ENCODE data around the gene SNRPD3.
"Not testable (repeated sequence)": the region's sequence is repeated elsewhere in the genome, so short reads cannot be mapped to it uniquely, and the experiment has no call there.

Gene SNRPD3

DNA sequence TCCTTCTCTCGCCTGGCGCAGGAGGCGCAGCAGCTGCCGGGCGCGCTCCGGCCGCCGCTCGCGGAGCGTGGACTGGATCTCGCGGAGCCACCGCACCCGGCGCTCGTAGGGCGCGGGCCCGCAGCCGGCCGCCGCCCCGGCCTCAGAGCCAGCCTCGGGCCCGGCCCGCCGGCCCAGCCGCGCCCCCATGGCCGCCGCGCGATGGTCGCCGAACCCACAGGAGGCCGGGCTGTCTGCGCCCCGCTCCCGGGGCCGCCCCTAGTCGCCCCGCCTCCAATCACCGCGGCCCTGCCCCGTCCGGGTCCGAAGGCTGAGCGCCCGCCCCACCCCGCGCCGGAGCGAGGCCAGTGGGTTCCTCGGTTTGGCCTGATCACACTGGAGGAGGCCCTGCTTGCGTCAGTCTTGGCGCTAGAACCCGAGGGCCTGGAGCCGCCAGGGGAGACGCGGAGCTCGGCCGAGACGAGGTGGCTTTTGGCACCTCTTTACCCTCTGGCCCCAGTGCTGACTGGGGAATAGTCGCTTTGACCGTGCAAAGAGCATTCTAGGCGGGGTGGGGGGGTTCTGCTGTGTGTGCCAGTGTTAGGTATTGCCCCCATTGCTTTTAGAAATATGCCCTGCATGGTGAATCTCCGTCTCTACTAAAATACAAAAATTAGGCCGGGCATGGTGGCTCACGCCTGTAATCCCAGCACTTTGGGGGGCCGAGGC is 37.2 kb downstream of the SNRPD3 start, which contains the start of gene LRRC75B:
Gene LRRC75B (minus strand): TSS at position 223 of the 708 bp plus-strand sequence. CDS start 34 bp downstream, at position 189.
- DNase-seq (ENCODE audit: low spot score), result no peak

DNA sequence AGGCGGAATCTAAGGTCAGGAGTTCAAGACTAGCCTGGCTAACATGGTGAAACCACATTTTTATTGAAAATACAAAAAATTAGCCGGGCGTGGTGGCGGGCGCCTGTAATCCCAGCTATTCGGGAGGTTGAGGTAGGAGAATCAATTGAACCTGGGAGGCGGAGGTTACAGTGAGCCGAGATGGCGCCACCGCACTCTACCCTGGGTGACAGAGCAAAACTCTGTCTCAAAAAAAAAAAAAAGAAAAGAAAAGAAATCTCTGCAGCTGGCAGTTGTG is 37.7 kb downstream of the SNRPD3 start:
- not testable (repeated sequence) for DNase-seq (ENCODE audit: low spot score)

DNA sequence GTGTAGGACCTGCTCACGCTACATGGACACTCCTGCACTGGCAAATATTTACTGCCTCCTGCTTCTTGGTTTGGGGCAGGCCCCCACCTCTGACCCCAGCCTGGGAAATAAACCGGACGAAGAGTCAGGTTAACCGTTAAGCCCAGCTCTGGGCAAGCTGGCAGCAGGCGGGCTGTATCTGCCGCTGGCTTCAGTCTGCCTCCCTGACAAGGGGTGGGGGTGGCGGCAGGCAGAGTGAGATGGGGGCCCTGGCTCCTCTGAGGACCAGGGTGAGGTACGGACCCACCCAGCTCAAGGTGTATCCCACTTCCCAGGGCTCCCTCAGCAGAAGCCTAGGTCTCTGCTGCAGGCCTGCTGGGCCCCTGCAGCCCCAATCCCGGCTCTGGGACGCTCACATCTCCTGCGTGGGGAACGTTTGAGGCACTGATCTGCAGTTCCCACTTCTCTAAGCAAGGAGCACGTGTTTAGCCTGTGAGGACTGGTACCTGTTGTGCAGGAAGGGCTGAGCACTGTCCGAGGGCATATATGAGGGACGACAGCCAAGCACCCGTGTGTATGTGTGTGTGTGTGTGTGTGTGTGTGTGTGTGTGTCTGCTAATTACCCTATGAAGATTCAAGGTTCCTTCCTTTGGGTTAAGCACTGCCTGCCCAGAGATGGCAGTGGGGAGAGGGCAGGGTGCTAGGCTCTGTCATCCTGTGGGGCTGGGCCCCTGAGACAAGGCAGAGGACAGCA is 38.2 kb downstream of the SNRPD3 start:
- DNase-seq (ENCODE audit: low spot score), result no peak

DNA sequence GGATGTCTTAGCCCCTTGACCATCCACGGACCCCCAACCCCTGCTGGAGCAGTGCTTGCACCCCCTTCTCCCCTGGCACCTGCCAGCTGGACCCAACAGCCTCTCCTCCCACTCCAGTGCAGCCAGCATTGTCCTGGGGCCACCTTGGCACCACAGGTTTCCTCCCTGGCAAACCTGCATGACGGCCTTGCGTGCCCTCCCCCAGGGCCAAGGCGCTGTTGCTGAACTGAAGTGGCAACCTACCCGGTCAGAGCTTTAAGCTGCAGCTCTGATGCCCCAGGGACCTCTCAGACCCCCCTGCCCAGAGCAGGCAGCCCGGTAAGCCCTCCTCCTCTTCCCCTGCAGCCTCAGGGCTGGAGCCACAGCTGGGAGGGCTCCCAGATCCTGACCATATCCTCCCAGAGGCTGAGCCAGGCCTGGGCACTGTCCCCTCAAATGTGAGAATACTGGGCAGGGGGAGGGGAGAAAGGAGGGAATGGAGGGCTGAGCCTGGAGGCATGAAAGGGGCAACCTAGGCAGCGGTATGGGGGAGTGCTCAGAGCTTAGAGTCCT is 38.8 kb downstream of the SNRPD3 start:
- no peak for DNase-seq (ENCODE audit: low spot score)

DNA sequence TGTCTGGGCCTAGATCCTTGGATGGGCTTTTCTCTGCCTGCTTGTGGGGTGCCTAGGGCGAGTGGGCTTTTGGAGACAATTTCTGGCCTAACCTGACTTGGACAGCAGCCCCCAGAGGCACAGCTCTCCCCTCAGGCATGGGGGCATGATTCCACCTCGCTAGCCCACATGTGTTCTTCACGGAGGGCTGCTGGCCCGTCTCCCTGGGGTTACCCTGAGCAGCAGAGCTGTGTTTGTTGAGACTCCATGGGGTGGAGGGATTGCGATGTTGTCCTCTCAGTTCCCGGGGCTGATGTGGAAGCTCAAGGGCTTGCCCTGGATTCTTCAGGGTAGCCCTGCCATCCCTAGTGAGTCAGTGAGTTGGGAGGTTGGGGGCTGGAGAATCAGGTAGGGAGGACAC is 39.4 kb downstream of the SNRPD3 start:
- no peak for DNase-seq (ENCODE audit: low spot score)

DNA sequence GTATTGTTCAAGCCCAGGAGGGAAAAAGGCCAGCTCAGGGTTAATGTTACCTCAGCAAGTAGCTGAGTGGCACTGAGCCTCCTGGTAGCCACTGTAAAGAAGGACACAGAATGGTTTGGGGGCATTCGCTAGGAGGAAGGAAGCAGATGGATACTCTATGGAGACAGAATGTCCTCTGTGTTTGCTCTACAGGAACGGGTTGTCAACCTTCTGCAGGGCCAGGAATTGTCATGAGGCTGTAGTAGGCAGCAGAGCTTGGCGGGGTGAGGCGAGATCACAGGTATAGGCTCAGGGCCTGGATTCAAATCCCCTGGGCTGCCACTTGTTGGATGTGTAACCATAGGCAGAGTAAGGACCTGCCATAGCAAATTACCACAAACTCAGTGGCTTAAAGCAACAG is 40.1 kb downstream of the SNRPD3 start:
- no peak for DNase-seq (ENCODE audit: low spot score)

DNA sequence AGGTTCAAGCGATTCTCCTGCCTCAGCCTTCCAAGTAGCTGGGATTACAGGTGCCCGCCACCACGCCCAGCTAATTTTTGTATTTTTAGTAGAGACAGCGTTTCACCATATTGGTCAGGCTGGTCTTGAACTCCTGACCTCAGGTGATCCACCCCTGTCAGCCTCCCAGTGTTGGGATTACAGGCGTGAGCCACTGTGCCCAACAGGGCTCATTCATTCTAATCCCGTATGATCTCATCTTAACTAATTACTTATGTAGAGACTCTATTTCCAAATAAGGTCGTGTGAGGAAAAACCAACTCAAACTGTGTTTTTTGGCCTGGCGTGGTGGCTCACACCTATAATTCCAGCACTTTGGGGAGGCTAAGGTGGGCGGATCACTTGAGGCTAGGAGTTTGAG is 41.3 kb downstream of the SNRPD3 start:
- DNase-seq (ENCODE audit: low spot score), result not testable (repeated sequence)

DNA sequence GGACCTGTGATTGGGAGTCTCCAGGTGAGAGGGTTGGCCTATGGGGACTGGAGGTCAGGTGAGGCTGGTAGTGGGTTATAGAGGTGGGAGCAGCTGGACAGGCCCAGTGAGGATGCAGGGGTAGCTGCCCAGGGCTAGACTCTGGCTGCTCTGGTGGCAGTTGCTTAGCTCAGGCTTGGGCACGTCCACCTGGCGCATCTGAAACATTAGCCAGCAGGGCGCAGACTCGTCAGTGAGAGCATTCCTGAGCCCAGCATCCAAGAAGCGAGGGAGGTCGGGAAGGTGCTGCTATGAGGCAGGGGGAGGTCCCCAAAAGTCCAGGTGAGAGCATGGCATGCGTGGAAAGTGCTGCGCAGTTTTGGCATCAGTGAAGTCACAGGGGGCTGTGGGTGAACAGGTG is 43.7 kb downstream of the SNRPD3 start:
- no peak for DNase-seq (ENCODE audit: low spot score)

DNA sequence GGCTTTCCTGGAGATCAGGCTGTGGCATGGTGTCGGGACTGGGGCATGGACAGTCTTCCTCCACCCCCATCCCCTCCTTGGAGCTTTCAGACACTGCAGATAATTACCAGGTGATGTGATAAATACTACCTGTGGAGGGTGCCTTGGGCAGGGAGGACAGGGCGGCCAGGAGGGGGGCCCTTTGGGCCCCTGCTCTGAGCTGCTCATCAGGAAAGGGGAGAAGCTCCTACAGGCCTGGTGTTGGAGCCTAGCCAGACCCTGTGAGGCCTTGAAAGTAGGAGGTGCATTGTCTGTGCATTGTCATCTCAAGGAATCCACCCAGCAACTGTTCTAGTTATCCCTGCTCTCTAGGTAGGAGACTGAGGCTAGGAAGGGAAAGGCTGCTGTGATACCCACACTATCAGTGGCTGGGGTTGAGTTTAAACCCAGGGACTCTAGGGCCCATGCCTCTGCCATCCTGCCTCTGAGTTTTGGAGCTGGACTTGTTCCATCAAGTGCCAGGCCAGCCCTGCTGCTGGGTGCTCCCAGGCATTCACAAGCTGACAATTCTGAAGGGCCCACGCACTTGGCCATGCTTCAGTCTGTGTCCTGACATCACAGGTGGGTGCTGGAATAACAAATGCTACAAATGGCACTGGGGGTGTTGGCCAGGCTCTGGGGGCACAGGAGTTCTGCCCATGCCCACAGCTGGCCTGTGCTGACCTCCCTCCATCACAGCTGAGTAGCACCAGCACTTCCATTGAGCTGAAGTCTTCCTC is 44.3 kb downstream of the SNRPD3 start:
- DNase-seq (ENCODE audit: low spot score), result not testable (repeated sequence)

DNA sequence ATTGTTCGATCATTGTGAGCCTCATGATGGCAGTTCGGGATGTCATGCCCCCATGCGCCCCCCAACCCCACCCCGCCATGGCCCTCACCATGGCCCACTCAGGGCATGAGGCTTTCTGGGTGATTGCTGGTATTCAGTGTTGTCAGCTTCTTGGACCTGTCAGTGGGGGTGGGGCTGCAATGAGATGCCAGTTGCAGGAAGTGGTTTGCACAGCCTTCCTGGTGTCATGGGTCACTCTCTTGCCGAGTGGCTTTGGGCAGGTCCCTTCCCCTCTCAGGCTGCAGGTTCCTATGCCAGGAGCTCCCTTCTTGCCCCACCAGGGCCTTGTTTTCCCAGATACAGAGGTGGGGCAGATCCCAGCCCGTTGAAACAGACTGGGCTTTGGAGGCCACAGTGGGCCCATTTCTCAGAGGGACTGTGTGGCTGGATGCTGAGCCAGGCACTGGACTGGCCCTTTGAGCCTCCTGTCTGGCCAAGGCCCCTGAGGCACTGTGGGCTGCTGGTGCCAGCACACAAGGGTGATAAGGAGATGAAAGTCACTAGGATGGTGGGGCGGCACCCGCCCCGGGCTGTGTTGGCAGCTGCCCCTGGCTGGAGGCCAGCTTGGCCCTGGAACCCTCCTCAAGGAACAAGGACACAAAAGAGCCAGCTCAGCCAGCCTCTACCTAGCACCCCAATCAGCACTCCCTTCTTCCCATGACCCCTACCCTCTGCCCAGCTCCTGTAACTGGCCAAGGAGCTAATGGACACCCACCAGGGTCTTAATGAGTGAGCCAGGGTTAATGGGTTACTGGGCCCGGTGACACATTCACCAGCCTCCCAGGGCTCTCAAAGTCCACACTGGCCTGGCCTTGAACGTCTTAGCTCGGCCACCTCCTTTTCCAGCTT is 45.7 kb downstream of the SNRPD3 start:
- no peak for DNase-seq (ENCODE audit: low spot score)

DNA sequence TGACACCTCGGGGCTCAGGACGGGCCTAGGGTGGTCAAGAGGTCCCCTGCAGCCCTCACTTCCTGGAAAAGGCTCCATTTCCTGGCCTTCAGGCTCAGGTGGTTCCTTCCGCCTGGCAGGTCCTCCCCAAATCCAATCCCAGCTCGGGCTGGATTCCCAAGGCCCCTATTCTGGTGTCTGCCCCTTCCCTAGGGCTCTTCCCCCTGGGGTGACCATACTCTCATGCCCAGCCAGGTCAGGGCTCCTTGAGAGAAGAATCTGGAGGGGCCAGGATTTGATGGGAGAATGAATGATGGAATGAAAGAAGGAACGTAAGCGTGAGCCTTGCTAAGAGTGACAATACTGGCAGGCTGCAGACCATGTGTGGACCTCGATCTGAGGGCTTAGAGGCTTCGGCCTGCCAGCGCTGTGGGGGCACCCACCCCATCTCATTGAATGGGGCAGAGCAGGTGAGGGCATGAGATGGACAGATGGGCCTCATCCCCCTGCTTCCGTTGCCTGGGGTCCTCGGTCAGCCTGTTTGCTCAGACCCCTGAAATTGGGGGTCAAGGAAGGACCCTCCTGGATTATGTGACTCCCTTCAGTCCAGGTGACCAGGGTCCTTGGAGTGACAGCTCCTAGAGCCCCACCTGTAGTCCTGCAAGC is 46.4 kb downstream of the SNRPD3 start:
- DNase-seq (ENCODE audit: low spot score), result not testable (repeated sequence)

DNA sequence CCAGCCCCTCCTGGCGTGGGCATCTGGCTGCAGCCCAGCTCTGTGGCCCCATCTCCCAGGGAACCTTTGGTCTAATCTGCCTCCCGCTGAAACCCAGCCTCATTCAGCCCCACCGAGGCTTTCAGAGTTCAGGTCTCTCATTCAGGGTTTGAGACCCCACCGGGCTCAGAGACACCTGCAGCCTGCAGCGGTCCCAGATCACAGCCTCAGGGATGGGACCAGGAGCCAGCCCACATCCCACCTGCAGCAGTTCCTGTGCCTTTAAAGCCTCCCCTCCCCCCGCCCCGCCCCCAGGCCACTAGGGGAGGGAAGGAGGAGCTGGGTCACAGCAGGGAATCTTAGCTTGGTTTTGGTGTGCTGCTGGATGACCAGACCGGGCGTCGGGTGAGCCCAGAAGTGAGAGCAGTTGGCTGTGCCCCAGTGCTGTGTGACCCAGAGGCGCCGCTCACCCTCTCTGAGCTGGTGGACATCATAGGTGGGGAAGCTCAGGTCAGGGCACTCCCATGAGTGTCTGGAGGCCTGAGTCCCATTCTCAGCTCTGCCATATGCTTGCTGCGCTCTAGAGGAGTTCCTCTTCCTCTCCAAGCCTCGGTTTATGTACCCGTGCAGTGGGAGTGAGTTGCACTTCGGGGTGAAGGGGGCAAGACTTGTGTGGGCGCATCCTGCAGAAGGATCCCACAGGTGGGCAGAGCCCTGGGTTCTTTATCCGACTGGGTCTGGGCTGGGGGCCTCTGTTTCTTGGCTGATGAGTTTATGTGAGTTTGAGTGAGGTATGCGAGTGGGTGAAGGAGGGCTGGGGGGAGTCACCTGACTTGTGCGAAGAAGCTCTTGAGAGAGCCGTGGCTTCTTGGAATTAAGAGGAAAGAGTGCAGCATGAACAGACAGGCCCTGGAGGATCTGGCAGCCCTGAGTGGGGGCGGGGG is 47.3 kb downstream of the SNRPD3 start, which contains the start of gene GGT1:
Gene GGT1 (plus strand): TSS at position 347 of the 923 bp plus-strand sequence. CDS start 7,889 bp downstream, outside the sequence.
- not testable (repeated sequence) for DNase-seq (ENCODE audit: low spot score)

DNA sequence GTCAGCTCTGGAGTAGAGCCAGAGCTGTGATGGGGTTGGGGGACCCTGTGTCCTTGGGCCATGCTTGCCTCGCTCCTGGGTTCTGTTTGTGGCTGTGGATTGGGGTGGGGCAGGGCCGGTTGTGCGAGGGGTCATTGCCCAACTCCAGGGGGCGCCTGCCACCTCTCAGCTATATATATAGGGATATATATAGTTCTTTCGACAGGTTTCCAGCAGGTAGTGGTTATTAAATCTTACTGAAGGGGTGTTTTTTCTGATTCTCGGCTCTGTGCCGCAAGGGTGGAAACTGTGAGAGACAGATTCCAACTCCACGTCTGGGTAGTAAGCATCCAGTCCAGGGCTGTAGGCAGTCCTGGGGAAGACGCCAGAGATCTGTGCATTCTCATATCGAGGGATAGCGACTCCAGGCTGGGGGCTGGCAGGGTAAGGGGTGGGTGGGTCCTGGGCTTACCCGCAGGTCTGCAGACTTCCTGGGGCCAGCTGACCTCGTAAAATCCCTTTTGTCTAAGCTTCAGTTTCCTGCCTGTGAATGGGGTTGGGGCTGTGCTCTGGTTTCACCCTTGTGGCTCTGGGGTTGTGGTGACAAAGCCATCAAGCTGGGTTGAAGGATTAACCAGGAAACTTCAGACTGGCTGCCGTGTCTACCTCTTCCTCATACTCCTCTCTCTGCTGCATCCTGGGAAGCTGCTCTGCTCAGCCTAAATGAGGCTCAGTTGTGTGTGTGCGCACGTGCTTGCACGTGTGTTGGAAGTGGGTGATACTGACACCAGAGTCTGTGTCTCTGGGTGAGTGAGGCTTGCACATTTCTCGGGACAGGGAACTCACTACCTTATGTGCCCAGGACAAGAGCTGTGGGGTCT is 48.2 kb downstream of the SNRPD3 start:
- peak; percentile 1 for DNase-seq (ENCODE audit: low spot score)

DNA sequence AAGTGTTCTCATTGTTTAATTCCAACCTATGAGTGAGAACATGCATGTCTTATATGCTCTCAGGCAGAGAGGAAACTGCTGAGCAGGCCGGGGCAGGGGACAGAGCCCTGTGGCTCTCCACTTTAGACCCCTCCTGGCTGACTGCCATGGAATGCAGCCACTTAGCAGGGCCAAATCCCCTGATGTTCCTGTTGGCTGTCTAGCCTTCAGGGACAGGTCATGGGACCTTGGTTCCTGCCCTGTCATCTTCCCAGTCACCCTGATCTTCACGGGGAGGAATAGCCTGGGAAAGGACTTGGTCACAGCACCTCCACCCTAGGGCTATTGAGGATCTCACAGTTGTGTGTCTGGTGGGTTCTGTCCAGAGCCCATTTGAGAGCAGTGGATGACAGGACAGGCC is 50.5 kb downstream of the SNRPD3 start:
- not testable (repeated sequence) for DNase-seq (ENCODE audit: low spot score)

DNA sequence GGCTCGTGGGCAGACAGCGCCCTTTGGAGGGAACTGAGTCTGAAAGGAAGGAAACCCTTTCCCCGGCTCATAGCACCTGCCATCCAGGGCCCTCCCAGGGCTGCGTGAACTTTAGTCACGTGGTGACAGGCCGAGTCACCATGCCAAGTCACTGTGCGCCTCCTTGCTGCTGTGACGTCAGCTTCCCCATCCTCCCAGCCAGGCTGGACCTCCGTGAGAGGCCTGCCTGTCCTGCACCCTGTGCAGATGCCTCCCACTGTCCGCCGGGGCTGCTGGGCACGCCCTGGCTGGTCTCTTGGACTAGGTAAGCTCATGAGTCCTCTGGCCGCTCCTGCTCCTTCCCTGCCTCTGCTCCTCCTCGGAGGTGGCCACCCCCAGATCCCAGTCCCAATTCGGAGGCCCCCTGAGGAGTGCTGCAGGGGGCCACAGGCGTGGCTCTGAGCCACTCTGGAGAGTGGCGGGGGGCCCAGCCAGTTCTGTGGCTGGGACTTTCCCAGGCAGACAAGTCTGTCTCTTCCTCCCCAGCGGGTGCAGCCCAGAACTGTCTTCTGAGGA is 51.7 kb downstream of the SNRPD3 start:
- DNase-seq (ENCODE audit: low spot score), result peak; percentile 64

DNA sequence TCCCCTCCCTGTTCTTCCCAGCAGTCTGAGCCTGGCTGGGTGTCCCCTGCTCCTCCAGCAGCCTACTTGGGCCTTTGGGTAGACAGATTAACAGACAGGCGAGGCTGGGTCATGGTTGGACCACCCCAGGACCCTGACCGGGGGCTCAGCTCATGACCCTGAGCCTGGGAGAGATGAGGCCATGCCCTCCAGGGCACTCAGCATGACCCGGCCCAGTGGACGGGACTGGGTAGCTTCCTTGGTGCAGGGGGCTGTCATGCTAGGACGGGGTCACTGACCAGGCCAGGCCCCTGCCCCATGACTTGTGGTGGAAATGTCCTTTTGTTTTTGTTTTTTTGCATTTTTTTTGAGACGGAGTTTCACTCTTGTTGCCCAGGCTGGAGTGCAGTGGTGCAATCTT is 52.5 kb downstream of the SNRPD3 start:
- DNase-seq (ENCODE audit: low spot score), result not testable (repeated sequence)

DNA sequence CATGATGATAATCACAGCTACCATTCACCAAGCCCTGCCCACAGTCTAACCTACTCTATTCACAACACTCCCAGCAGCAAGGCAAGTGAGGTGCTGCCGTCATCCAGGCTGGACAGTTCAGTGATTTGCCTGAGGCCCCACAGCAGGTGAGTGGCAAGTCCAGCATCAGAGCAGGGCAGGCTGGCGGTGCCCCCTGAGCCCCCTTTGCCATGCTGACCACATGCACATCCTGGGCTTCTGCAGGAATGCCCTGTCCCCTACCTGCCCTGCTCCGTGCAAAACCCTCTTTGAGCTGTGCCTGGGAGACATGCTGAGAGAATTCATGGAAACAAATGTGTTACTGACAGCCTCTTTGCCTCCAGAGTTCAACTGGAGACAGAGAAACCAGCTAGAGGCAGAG is 54.1 kb downstream of the SNRPD3 start:
- DNase-seq (ENCODE audit: low spot score), result not testable (repeated sequence)

DNA sequence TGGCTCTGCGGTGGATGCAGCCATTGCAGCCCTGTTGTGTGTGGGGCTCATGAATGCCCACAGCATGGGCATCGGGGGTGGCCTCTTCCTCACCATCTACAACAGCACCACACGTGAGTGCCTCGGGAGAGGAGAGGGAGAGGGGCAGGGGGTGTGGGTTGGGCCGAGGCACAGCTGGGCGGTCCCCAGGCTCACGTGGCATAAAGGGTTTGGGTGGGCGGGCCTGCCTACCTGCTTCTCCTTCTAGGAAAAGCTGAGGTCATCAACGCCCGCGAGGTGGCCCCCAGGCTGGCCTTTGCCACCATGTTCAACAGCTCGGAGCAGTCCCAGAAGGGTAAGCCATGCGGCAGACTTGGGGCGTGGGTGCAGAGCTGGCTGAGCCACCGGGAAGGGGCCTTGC is 59.0 kb downstream of the SNRPD3 start:
- DNase-seq (ENCODE audit: low spot score), result not testable (repeated sequence)

DNA sequence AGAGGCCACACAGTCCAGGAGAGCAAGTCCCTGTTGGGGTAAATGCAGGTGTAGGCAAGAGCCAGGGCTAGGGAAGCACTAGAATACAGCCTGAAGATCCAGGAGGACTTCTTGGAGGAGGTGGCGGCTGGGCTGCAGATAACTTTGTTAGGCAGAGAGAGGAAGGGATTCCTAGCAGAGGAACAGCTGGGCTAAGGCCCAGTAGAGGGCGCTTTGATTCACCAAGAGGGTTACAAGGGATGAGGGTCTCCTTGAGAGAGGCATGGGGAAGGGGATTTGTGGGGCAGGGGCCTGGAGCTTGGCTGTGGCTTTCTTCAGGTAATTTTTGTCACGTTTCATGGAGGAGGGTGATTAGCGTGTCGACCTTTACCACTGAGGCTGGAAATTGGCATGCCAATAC is 65.4 kb downstream of the SNRPD3 start:
- not testable (repeated sequence) for DNase-seq (ENCODE audit: low spot score)

All from CD4-positive, alpha-beta T cell treated with Interleukin-15 for 4 hours (primary cell).